Stimulated activated naive B cell treated with anti-CD40 and anti-IgM and Interleukin-4, amounts not matched to agents 10 μg/mL and 1 μg/mL and 100 μg/mL, for 72 hours (primary cell): ENCODE data around the gene SMDT1.
"Not testable (repeated sequence)": the region's sequence is repeated elsewhere in the genome, so short reads cannot be mapped to it uniquely, and the experiment has no call there.

Experiments used
- ATAC-seq, 2 donors: fragments of 150-1000 bp; cut with Tn5 transposase; replicated peaks; 2 replicates each; pipeline ENCODE4 v1.10.0; 2021; ENCODE audit warnings: moderate library complexity in 1 of 2
- DNase-seq: peaks from one replicate; pipeline ENCODE4 v3.0.0; 2021
- H3K27ac Mint-ChIP-seq: one replicate; pipeline ENCODE4 v1.8.0; 2022; ENCODE audit warnings: mild to moderate bottlenecking, mixed read lengths
- H3K27me3 Mint-ChIP-seq, 2 donors: one replicate each; pipeline ENCODE4 v1.8.0; 2022; ENCODE audit warnings: mixed read lengths in 2 of 2
- H3K36me3 Mint-ChIP-seq, 2 donors: one replicate each; pipeline ENCODE4 v1.8.0; 2022; ENCODE audit warnings: mixed read lengths in 2 of 2, mild to moderate bottlenecking in 1 of 2
- H3K4me1 Mint-ChIP-seq, 2 donors: one replicate each; pipeline ENCODE4 v1.8.0; 2022; ENCODE audit warnings: mixed read lengths in 2 of 2, mild to moderate bottlenecking in 1 of 2
- H3K4me3 Mint-ChIP-seq, 2 donors: one replicate each; pipeline ENCODE4 v1.8.0; 2022; ENCODE audit warnings: mild to moderate bottlenecking in 2 of 2, mixed read lengths in 2 of 2, moderate library complexity in 1 of 2
- H3K9me3 Mint-ChIP-seq, 2 donors: one replicate each; pipeline ENCODE4 v1.8.0; 2022; ENCODE audit warnings: mixed read lengths in 2 of 2, mild to moderate bottlenecking in 1 of 2

SMDT1 gene

GRCh38 chr22:42065438-42066125, 13.9 kb upstream of the SMDT1 start:
- no peak for DNase-seq
- Mint-ChIP-seq H3K27ac (no peak overlapping the region), H3K4me1 (peaks cover 7 to 14% of the 10 kb centered on the region in 2 donors), H3K4me3 (no peak overlapping the region), H3K27me3 (no peaks in the 10 kb centered on the region), H3K36me3 (peaks cover 42 to 57% of the 10 kb centered on the region in 2 donors), H3K9me3 (no peaks in the 10 kb centered on the region)
- no peak for ATAC-seq

- Mint-ChIP-seq H3K27ac (no peak overlapping the region), H3K9me3 (no peaks in the 10 kb centered on the region), H3K27me3 (no peaks in the 10 kb centered on the region), H3K4me1 (peaks cover 12 to 21% of the 10 kb centered on the region in 2 donors), H3K4me3 (no peak overlapping the region), H3K36me3 (peaks cover 35 to 51% of the 10 kb centered on the region in 2 donors)
- DNase-seq, result no peak
- ATAC-seq, result no peak
Observed at GRCh38 chr22:42066126-42066761, 13.3 kb upstream of the SMDT1 start.

- Mint-ChIP-seq H3K4me3 (no peak overlapping the region), H3K36me3 (peaks cover 34 to 50% of the 10 kb centered on the region in 2 donors), H3K27ac (no peak overlapping the region), H3K4me1 (peaks cover 16 to 27% of the 10 kb centered on the region in 2 donors), H3K27me3 (no peaks in the 10 kb centered on the region), H3K9me3 (no peaks in the 10 kb centered on the region)
- DNase-seq (no peak), ATAC-seq (no peak)
Observed at GRCh38 chr22:42066937-42067336, 12.6 kb upstream of the SMDT1 start.

GRCh38 chr22:42067671-42068251, 11.7 kb upstream of the SMDT1 start:
- DNase-seq (no peak), ATAC-seq (no peak)
- Mint-ChIP-seq H3K4me3 (no peak overlapping the region), H3K27ac (no peak overlapping the region), H3K27me3 (no peaks in the 10 kb centered on the region), H3K36me3 (peaks cover 30 to 45% of the 10 kb centered on the region in 2 donors), H3K4me1 (peaks cover 19 to 27% of the 10 kb centered on the region in 2 donors), H3K9me3 (no peaks in the 10 kb centered on the region)

- no peak for DNase-seq
- H3K27ac Mint-ChIP-seq, result no peak overlapping the region
Observed at GRCh38 chr22:42068291-42068690, 11.2 kb upstream of the SMDT1 start.

GRCh38 chr22:42069801-42070516, 9.5 kb upstream of the SMDT1 start:
- Mint-ChIP-seq H3K27me3 (no peaks in the 10 kb centered on the region), H3K36me3 (peaks cover 26 to 31% of the 10 kb centered on the region in 2 donors), H3K4me1 (peaks cover 18 to 31% of the 10 kb centered on the region in 2 donors), H3K4me3 (peak overlapping the region; percentile 88 to 94), H3K27ac (peak overlapping the region; percentile 94), H3K9me3 (no peaks in the 10 kb centered on the region)
- ATAC-seq (peak; percentile 42 to 49), DNase-seq (no peak)

More at GRCh38 chr22:42068291-42068690, 11.2 kb upstream of the SMDT1 start:
- Mint-ChIP-seq H3K9me3 (no peaks in the 10 kb centered on the region), H3K27me3 (no peaks in the 10 kb centered on the region), H3K4me3 (no peak overlapping the region), H3K4me1 (peaks cover 17 to 27% of the 10 kb centered on the region in 2 donors), H3K36me3 (peaks cover 25 to 40% of the 10 kb centered on the region in 2 donors)
- no peak for ATAC-seq

- Mint-ChIP-seq H3K9me3 (no peaks in the 10 kb centered on the region), H3K4me3 (peak within 1 kb of the TSS; percentile 88 to 94), H3K4me1 (peaks cover 18 to 34% of the 10 kb centered on the region in 2 donors), H3K27ac (peak within 1 kb of the TSS; percentile 94), H3K36me3 (peaks cover 19 to 23% of the 10 kb centered on the region in 2 donors), H3K27me3 (no peaks in the 10 kb centered on the region)
- peak; percentile 94 to 95 for ATAC-seq
- peak; percentile 92 for DNase-seq
Observed at GRCh38 chr22:42070517-42071422, 8.7 kb upstream of the SMDT1 start, which contains the start of gene NAGA. Gene NAGA, minus strand, starts transcription at chr22:42070812. Its CDS starts 515 bp downstream, at chr22:42070297.

GRCh38 chr22:42071508-42071907, 8.0 kb upstream of the SMDT1 start:
- H3K36me3 Mint-ChIP-seq, result peaks cover 18 to 19% of the 10 kb centered on the region in 2 donors
- not testable (repeated sequence) for ATAC-seq, DNase-seq, H3K9me3 Mint-ChIP-seq, H3K27me3 Mint-ChIP-seq
- H3K27ac Mint-ChIP-seq, result peak overlapping the region; percentile 94
- peaks cover 18 to 34% of the 10 kb centered on the region in 2 donors for H3K4me1 Mint-ChIP-seq
- peak overlapping the region; percentile 88 to 94 for H3K4me3 Mint-ChIP-seq

- no peak overlapping the region for H3K27ac Mint-ChIP-seq
- H3K4me1 Mint-ChIP-seq, result peaks cover 18 to 34% of the 10 kb centered on the region in 2 donors
- no peaks in the 10 kb centered on the region for H3K9me3 Mint-ChIP-seq
- DNase-seq, result no peak
- peaks cover 8 to 11% of the 10 kb centered on the region in 2 donors for H3K36me3 Mint-ChIP-seq
- no peaks in the 10 kb centered on the region for H3K27me3 Mint-ChIP-seq
- H3K4me3 Mint-ChIP-seq, result peak overlapping the region; percentile 76 to 83
- no peak for ATAC-seq
Observed at GRCh38 chr22:42072606-42073330, 6.7 kb upstream of the SMDT1 start.

- H3K9me3 Mint-ChIP-seq, result no peaks in the 10 kb centered on the region
- peaks cover 18 to 30% of the 10 kb centered on the region in 2 donors for H3K4me1 Mint-ChIP-seq
- DNase-seq (no peak), ATAC-seq (no peak)
- peaks cover 0 to 6% of the 10 kb centered on the region in 2 donors for H3K36me3 Mint-ChIP-seq
- H3K27ac Mint-ChIP-seq, result peak overlapping the region; percentile 65
- no peaks in the 10 kb centered on the region for H3K27me3 Mint-ChIP-seq
- H3K4me3 Mint-ChIP-seq, result peak overlapping the region; percentile 76 to 83
Observed at GRCh38 chr22:42073621-42074041, 5.9 kb upstream of the SMDT1 start.

GRCh38 chr22:42074132-42074811, 5.2 kb upstream of the SMDT1 start, which contains the start of gene PHETA2:
Gene PHETA2, plus strand, starts transcription at chr22:42074248. Its CDS starts 3,046 bp downstream, at chr22:42077294.
- Mint-ChIP-seq H3K9me3 (no peaks in the 10 kb centered on the region), H3K36me3 (peaks cover 0 to 6% of the 10 kb centered on the region in 2 donors), H3K27me3 (no peaks in the 10 kb centered on the region), H3K27ac (peak within 1 kb of the TSS; percentile 69), H3K4me3 (peak within 1 kb of the TSS; percentile 76 to 83), H3K4me1 (peaks cover 18 to 36% of the 10 kb centered on the region in 2 donors)
- DNase-seq (peak; percentile 46), ATAC-seq (no peak)
